Aorta (tissue), 5 donors: ENCODE measurements around the gene TRMT2A. TPM values are rescaled to one million over a fixed set of nuclear protein-coding genes. Genes with fewer than 3 reads are reported as not detected.

Source experiments
- ATAC-seq: fragments of 200-7000 bp; cut with Tn5 transposase; one replicate; pipeline ENCODE4 v1.9.1; 2022; ENCODE audit warnings: moderate library complexity; ENCODE audit not compliant: low FRiP score
- DNase-seq, 2 donors: peaks; one replicate each; pipeline ENCODE4 v3.0.0-alpha.2; 2020
- H3K27ac ChIP-seq, 2 donors: one replicate each; pipeline ENCODE4 v1.5.1; 2013; ENCODE audit warnings: low read length in 2 of 2, mild to moderate bottlenecking in 2 of 2, moderate library complexity in 2 of 2, control low read depth in 1 of 2, inconsistent platforms in 1 of 2, low read depth in 1 of 2
- H3K27me3 ChIP-seq, 2 donors: one replicate each; pipeline ENCODE4 v1.6.1; 2013; ENCODE audit warnings: control low read depth in 1 of 2, low read length in 1 of 2, mild to moderate bottlenecking in 1 of 2, moderate library complexity in 1 of 2; ENCODE audit not compliant: insufficient read depth in 2 of 2, control insufficient read depth in 1 of 2
- H3K36me3 ChIP-seq, 2 donors: one replicate each; pipeline ENCODE4 v1.6.1; 2013; ENCODE audit warnings: control low read depth in 1 of 2, low read length in 1 of 2, mild to moderate bottlenecking in 1 of 2; ENCODE audit not compliant: insufficient read depth in 2 of 2, control insufficient read depth in 1 of 2
- H3K4me1 ChIP-seq, 2 donors: one replicate each; pipeline ENCODE4 v1.6.1; 2013; ENCODE audit warnings: low read length in 2 of 2, control low read depth in 1 of 2, mild to moderate bottlenecking in 1 of 2, moderate library complexity in 1 of 2; ENCODE audit not compliant: insufficient read depth in 2 of 2, control insufficient read depth in 1 of 2
- H3K4me3 ChIP-seq, 2 donors: one replicate each; pipeline ENCODE4 v1.5.1; 2013; ENCODE audit warnings: low read length in 2 of 2, control low read depth in 1 of 2, mild to moderate bottlenecking in 1 of 2
- H3K9me3 ChIP-seq: one replicate; pipeline ENCODE4 v1.6.1; 2013; ENCODE audit warnings: mild to moderate bottlenecking, low read length; ENCODE audit not compliant: control insufficient read depth
- whole genome bisulfite sequencing, 2 donors: extraction: QIAGEN DNeasy Blood & Tissue Kit; methylation state at CpG; one replicate each; pipeline ENCODE4 v1.1.7; 2013; 5-methylcytosine and 5-hydroxymethylcytosine counted together
- intact Hi-C, 2 donors: fragments of 100-400 bp; cut with DNase I; formaldehyde crosslinking; loops; one replicate each; pipeline versions ENCODE4 v1.14.2 to v1.15.0; 2022
- polyA plus RNA-seq, 2 donors: library from polyadenylated mRNA; stranded (reverse); fragments of 200-250 nt; gene quantifications; one replicate each; pipeline ENCODE4 v1.2.3, GENCODE V29; 2013
- total RNA-seq, 2 donors: library from RNA; stranded (reverse); fragmentation: NEBNext Ultra II Directional; extraction: Animal tissue kit (Norgen Biotek cat#: 25700); gene quantifications; one replicate each; pipeline ENCODE4 v1.2.1, GENCODE V29; 2021
- donor health status: healthy with polysubstance abuse.
- donor health status: Bipolar disorder and iron deficiency.
- donor health status: DM: no; HTN: no; CAD: no.
- donor health status: DM: no; HTN: no; CAD: no.
- donor health status: DM: yes; HTN: yes; CAD: no.

Gene TRMT2A
- total and polyA plus RNA-seq, 4 donors: 15.9 to 152 (median 46.2) TPM

GRCh38 chr22:20093418-20094196 lies 23.4 kb downstream of the TRMT2A start:
- WGBS, 2 donors: 29 to 39% methylated on average over 13 of the region's 13 CpGs
- peak; percentile 86 for ATAC-seq
- H3K27ac ChIP-seq: peak overlapping the region in 1 of 2 donors; percentile 49
- peak; percentile 68 to 78 for DNase-seq
- no peaks in the 10 kb centered on the region for H3K27me3 ChIP-seq
- peaks cover 0 to 4% of the 10 kb centered on the region in 2 donors for H3K36me3 ChIP-seq
- no peaks in the 10 kb centered on the region for H3K9me3 ChIP-seq
- no peak overlapping the region for H3K4me3 ChIP-seq
- intact Hi-C loops: no loop called here
- no peaks in the 10 kb centered on the region for H3K4me1 ChIP-seq

- no peaks in the 10 kb centered on the region for H3K9me3 ChIP-seq
- peaks cover 2 to 7% of the 10 kb centered on the region in 2 donors for H3K36me3 ChIP-seq
- 93 to 94% methylated on average over 11 of the region's 11 CpGs for WGBS, 2 donors
- H3K4me1 ChIP-seq: no peaks in the 10 kb centered on the region
- no peak overlapping the region for H3K27ac ChIP-seq
- peak; percentile 18 to 48 for DNase-seq
- no peak for ATAC-seq
- intact Hi-C loops: no loop called here
- H3K4me3 ChIP-seq: no peak overlapping the region
- H3K27me3 ChIP-seq: no peaks in the 10 kb centered on the region
These were observed 24.6 kb downstream of the TRMT2A start for GRCh38 chr22:20092477-20092854.

- Histone ChIP-seq H3K4me1 (no peaks in the 10 kb centered on the region), H3K36me3 (peaks cover 2 to 7% of the 10 kb centered on the region in 2 donors), H3K4me3 (no peak overlapping the region), H3K9me3 (no peaks in the 10 kb centered on the region), H3K27me3 (no peaks in the 10 kb centered on the region), H3K27ac (no peak overlapping the region)
- intact Hi-C loops: no loop called here
- DNase-seq (peak; percentile 23 to 25), ATAC-seq (no peak)
- 94 to 95% methylated on average over 16 of the region's 16 CpGs for WGBS, 2 donors
These were observed 25.1 kb downstream of the TRMT2A start for GRCh38 chr22:20091690-20092476.

- 94% methylated on average over 9 of the region's 9 CpGs for WGBS, 2 donors
- intact Hi-C loops: no loop called here
- peak; percentile 21 to 33 for DNase-seq
- ATAC-seq: no peak
- H3K4me1 ChIP-seq: no peaks in the 10 kb centered on the region
- H3K4me3 ChIP-seq: no peak overlapping the region
- no peaks in the 10 kb centered on the region for H3K27me3 ChIP-seq
- no peak overlapping the region for H3K27ac ChIP-seq
- peaks cover 2 to 7% of the 10 kb centered on the region in 2 donors for H3K36me3 ChIP-seq
- H3K9me3 ChIP-seq: no peaks in the 10 kb centered on the region
These were observed 26.2 kb downstream of the TRMT2A start for GRCh38 chr22:20090730-20091240.

GRCh38 chr22:20089977-20090729 lies 26.9 kb downstream of the TRMT2A start:
- Histone ChIP-seq H3K36me3 (peaks cover 2 to 7% of the 10 kb centered on the region in 2 donors), H3K27ac (no peak overlapping the region), H3K27me3 (no peaks in the 10 kb centered on the region), H3K9me3 (no peaks in the 10 kb centered on the region), H3K4me1 (no peaks in the 10 kb centered on the region), H3K4me3 (no peak overlapping the region)
- WGBS, 2 donors: 88 to 91% methylated on average over 11 of the region's 11 CpGs
- intact Hi-C loops: loop anchor here in 1 of 2 donors (10.0 kb wide), 1 partner anchor 115 kb away; no protein-coding TSS in a partner anchor
- DNase-seq (peak; percentile 20 to 67), ATAC-seq (no peak)

- ATAC-seq (no peak), DNase-seq (peak; percentile 36 to 39)
- intact Hi-C loops: loop anchor here in 1 of 2 donors (10.0 kb wide), 1 partner anchor 115 kb away; no protein-coding TSS in a partner anchor
- H3K4me1 ChIP-seq: no peaks in the 10 kb centered on the region
- WGBS, 2 donors: 90% methylated on average over 17 of the region's 17 CpGs
- H3K36me3 ChIP-seq: peaks cover 2 to 7% of the 10 kb centered on the region in 2 donors
- H3K27ac ChIP-seq: no peak overlapping the region
- no peaks in the 10 kb centered on the region for H3K27me3 ChIP-seq
- no peak overlapping the region for H3K4me3 ChIP-seq
- no peaks in the 10 kb centered on the region for H3K9me3 ChIP-seq
These were observed 27.6 kb downstream of the TRMT2A start for GRCh38 chr22:20089226-20089976.

GRCh38 chr22:20088263-20088648 lies 28.8 kb downstream of the TRMT2A start:
- ATAC-seq: no peak
- 89% methylated on average over 8 of the region's 8 CpGs for WGBS, 2 donors
- Histone ChIP-seq H3K4me3 (no peak overlapping the region), H3K4me1 (no peaks in the 10 kb centered on the region), H3K36me3 (peaks cover 2 to 7% of the 10 kb centered on the region in 2 donors), H3K27ac (no peak overlapping the region), H3K9me3 (no peaks in the 10 kb centered on the region), H3K27me3 (no peaks in the 10 kb centered on the region)
- intact Hi-C loops: loop anchor here in 1 of 2 donors (10.0 kb wide), 1 partner anchor 113 kb away; no protein-coding TSS in a partner anchor
- DNase-seq: peak; percentile 29 to 70
